ENCODE data around the gene CKS2.

DNA sequence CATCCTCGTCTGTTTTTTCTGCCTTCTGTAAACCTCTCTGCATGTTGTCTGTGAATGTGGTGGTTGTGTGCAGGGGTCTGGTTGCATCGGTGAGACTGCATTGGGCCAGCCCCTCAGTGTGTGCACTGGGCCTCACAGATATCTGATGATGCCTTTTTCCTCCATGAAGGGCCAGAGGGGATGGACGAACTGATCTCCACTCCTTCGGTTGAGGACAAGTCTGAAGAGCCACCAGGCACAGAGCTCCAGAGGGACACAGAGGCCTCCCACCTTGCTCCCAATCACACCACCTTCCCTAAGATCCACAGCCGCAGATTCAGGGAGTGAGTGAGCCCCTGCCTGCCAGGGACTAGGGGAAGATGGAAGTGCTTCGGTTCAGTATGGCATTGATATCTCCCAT, 38.6 kb downstream of the CKS2 start:
- TF ChIP-seq EZH2 (IDR thresholded peaks at IDR 0.05; ENCODE audit: borderline replicate concordance, low read depth, low read length, severe bottlenecking) (no peak), CTCF (IDR thresholded peaks at IDR 0.05; ENCODE audit: borderline replicate concordance, extremely low read depth, low read length, poor library complexity, severe bottlenecking) (no peak)
